GM19043 (cell line): ENCODE data around the gene PTS.
"Not testable (repeated sequence)": the region's sequence is repeated elsewhere in the genome, so short reads cannot be mapped to it uniquely, and the experiment has no call there.

Experiments used
- ATAC-seq: cut with Tn5 transposase; IDR thresholded peaks from one replicate; pipeline ENCODE4 v1.9.1; 2021; ENCODE audit warnings: low read depth; ENCODE audit not compliant: unreplicated experiment

The PTS gene

GRCh38 chr11:112226062-112226830 lies at the start of gene PTS:
TSS of gene PTS (plus strand) at chr11:112226428. CDS start at chr11:112226444, 16 bp downstream.
- peak; percentile 94 for ATAC-seq

- ATAC-seq = no peak
Measured at GRCh38 chr11:112177589-112177988, 48.6 kb upstream of the PTS start.

GRCh38 chr11:112178428-112178827 lies 47.8 kb upstream of the PTS start:
- ATAC-seq = no peak

- ATAC-seq = no peak
Measured at GRCh38 chr11:112178936-112179335, 47.3 kb upstream of the PTS start.

GRCh38 chr11:112179601-112180000 lies 46.6 kb upstream of the PTS start:
- ATAC-seq = peak; percentile 52

GRCh38 chr11:112182867-112183266 lies 43.4 kb upstream of the PTS start:
- no peak for ATAC-seq

- ATAC-seq = no peak
Measured at GRCh38 chr11:112185883-112186282, 40.3 kb upstream of the PTS start.

- ATAC-seq = no peak
Measured at GRCh38 chr11:112186304-112186703, 39.9 kb upstream of the PTS start.

GRCh38 chr11:112195113-112195512 lies 31.1 kb upstream of the PTS start:
- ATAC-seq = not testable (repeated sequence)

- ATAC-seq = no peak
Measured at GRCh38 chr11:112195951-112196351, 30.3 kb upstream of the PTS start.

GRCh38 chr11:112196519-112197087 lies 29.6 kb upstream of the PTS start:
- ATAC-seq = no peak

- ATAC-seq = not testable (repeated sequence)
Measured at GRCh38 chr11:112199101-112199500, 27.1 kb upstream of the PTS start.

- ATAC-seq = no peak
Measured at GRCh38 chr11:112200252-112200651, 26.0 kb upstream of the PTS start.

GRCh38 chr11:112206071-112206470 lies 20.2 kb upstream of the PTS start:
- ATAC-seq = no peak

GRCh38 chr11:112210890-112211289 lies 15.3 kb upstream of the PTS start:
- ATAC-seq = no peak

GRCh38 chr11:112211536-112211935 lies 14.7 kb upstream of the PTS start:
- ATAC-seq = no peak

GRCh38 chr11:112212290-112212689 lies 13.9 kb upstream of the PTS start:
- no peak for ATAC-seq

GRCh38 chr11:112212710-112213109 lies 13.5 kb upstream of the PTS start:
- no peak for ATAC-seq

- no peak for ATAC-seq
Measured at GRCh38 chr11:112213753-112214152, 12.5 kb upstream of the PTS start.

GRCh38 chr11:112215621-112216020 lies 10.6 kb upstream of the PTS start:
- no peak for ATAC-seq

GRCh38 chr11:112216561-112217105 lies 9.6 kb upstream of the PTS start:
- no peak for ATAC-seq
